ENCODE results near the gene IFT25.
"Not testable (repeated sequence)": the region's sequence is repeated elsewhere in the genome, so short reads cannot be mapped to it uniquely, and the experiment has no call there.

IFT25 gene

GRCh38 chr1:53945433-53946251, at the start of gene IFT25:
Gene IFT25 (minus strand): TSS chr1:53945699. CDS start chr1:53940082, 5,617 bp downstream.
- peak; percentile 90 for DNase-seq

DNA sequence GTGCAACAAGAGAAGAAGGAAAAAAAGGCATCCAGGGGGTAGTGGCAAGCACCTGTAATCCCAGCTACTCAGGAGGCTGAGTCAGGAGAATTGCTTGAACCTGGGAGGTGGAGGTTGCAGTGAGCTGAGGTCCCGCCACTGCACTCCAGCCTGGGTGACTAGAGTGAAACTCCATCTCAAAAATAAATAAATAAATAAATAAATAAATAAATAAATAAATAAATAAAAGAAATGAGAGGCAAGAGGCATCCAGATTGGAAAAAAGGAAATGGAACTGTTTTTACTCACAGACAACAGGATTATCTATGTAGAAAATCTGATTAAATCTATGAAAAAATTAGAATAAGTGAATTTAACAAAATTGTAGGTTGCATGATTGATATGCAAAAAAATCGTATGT, 49.0 kb upstream of the IFT25 start:
- DNase-seq: not testable (repeated sequence)

DNA sequence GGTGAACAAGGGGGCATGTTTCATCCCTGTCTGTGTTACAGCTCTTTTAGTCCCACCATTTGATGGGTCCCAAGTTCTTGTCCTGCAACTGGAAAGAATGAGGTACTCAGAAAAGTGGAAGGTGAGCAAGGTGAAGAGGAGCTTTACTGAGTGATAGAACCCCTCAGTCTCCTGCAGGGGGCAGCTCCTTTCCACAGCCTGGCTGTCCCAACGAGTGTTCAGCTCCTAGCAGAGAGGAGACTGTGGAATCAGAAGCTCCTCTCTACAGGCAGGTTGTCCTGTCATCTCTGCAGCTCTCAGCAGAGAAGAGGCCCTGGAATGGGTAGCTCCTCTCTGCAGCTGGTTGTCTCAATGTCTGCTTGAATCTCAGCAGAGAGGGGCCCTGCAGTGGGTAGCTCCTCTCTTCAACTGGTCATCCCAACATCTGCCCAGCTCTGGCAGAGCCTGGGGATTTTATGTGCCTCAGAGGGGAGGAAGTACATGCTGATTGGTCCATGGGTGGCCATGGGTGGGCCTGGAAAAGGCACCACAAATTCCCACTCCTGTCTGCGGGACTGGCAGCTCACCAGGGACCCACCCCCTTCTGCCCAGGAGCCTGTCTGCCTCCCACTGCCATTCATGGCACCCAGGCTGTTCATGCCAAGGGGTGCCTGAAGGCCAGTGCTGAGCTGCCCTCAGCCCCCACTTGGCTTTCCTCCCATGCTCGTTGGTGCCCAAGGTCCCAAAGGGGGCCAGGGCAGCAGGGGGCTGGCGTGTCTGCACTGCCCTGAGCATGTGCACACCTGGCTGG, 46.8 kb upstream of the IFT25 start:
- no peak for DNase-seq

GRCh38 chr1:53987880-53988279, 42.4 kb upstream of the IFT25 start:
- no peak for DNase-seq

GRCh38 chr1:53986458-53986857, 41.0 kb upstream of the IFT25 start:
- DNase-seq: no peak

- DNase-seq: no peak
These were observed 39.2 kb upstream of the IFT25 start for GRCh38 chr1:53984726-53985125.

DNA sequence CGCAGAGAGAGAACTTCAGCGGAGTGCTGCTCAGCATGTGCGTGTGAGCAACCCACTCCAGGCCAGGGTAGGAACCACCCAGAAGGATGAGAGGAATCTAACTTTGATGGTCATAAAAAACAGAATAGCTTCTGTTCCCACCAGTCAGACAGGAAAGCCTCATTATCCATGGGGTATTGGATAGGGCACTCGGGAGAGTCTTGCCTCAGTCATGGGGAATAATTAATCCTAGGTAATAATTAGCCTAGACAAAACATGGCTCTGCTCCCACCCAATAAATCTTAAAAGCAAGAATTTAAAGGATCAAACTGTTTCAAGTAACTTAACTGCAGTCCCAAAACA, 37.2 kb upstream of the IFT25 start:
- DNase-seq: no peak

GRCh38 chr1:53982034-53982762, 36.7 kb upstream of the IFT25 start:
- no peak for DNase-seq

DNA sequence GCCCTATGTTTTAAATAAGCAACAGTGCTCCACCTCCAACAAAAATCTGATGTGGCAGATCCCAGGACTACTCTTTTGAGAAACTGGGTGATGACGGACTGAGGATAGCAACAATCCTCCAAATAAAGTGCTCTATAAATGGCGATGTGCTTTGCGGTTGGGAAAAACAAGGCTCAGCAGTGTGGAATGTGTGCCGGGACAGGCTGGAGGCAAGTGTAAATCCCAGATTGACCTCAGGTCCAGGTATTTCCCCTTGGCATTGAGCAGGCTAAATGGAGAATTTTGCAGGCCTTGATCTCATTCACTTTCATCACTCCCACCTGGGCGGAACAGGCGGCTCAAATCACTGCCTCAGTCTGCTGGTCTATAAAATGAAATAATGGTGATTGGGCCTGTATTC, 35.7 kb upstream of the IFT25 start:
- no peak for DNase-seq

GRCh38 chr1:53979712-53980450, 34.4 kb upstream of the IFT25 start:
- no peak for DNase-seq

- no peak for DNase-seq
These were observed 30.4 kb upstream of the IFT25 start for GRCh38 chr1:53975861-53976260.

- DNase-seq: no peak
These were observed 26.2 kb upstream of the IFT25 start for GRCh38 chr1:53971718-53972117.

DNA sequence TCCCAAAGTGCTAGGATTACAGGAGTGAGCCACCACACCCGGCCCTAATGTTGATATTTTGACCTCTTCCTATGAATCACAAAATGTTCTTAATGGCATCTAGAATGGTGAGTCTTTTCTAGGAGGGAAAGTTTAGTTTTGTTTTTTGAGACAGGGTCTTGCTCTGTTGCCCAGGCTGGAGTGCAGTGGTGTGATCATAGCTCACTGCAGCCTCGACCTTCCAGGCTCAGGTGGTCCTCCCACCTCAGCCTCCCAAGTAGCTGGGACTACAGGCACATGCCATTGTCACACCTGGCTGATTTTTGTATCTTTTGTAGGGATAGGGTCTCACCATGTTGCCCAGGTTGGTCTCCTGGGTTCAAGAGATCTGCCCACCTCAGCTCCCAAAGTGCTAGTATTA, 23.8 kb upstream of the IFT25 start:
- DNase-seq: not testable (repeated sequence)

DNA sequence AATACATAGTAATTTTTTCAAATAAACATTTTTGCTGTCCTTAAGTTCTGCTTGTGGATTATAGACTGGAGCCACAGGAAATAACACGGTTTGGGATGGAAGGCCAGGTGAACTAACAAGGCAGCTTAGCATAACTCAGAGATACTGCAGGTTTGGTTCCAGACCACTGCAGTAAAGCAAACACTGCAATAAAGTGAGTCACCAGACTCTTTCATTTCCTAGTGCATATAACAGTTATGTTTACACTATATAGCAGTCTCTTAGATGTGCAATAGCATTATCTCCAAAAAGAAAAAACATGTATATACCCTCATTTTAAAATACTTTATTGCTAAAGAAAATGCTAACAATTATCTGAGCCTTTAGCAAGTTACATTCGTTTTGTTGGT, 22.6 kb upstream of the IFT25 start:
- DNase-seq: no peak

GRCh38 chr1:53967409-53968124, 22.1 kb upstream of the IFT25 start:
- DNase-seq: no peak

GRCh38 chr1:53966794-53967193, 21.3 kb upstream of the IFT25 start:
- no peak for DNase-seq

DNA sequence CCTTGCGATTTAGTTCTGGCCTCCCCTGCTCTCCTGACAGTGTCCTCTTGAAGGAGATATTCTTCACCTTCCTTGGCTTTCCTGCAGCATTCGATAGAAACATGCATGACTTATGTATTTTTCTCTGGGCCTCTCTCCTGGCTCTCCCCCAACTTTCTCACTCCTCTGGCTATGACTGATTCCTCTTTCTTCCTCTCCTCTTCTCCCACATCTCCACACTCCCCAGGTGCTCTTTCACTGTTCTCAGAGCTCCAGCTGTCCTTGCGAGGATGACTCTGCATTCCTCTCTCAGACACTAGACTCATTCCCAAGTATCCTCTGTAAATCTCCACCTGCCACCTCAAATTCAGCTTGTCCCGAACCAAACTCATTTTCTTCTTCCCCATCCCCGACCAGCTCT, 18.6 kb upstream of the IFT25 start:
- no peak for DNase-seq

- no peak for DNase-seq
These were observed 18.0 kb upstream of the IFT25 start for GRCh38 chr1:53963460-53963859.

GRCh38 chr1:53962395-53962794, 16.9 kb upstream of the IFT25 start:
- no peak for DNase-seq

DNA sequence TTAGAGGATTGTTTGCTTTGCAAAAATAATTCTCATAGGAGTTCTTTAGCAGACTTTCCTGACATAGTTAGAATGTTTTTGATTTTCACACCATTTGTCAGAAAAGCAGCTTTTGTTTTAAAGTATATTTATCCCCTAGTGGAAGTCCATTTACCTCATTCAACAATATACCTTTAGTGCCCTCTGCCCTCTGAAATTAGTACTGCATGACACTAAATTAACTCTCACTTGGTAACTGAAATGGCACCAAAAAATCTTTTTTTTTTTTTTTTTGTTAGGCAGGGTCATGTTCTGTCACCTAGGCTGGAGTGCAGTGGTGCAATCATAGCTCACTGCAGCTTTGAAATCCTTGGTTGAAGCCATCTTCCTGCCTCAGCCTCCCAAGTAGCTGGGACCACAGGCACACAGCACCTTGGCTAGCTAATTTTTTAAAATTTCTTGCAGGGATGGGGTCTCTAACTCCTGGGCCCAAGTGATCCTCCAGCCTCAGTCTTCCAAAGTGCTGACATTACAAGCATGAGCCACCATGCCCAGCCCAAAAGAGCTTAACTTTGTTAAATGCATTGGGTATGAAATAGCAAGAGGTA, 14.3 kb upstream of the IFT25 start:
- no peak for DNase-seq

DNA sequence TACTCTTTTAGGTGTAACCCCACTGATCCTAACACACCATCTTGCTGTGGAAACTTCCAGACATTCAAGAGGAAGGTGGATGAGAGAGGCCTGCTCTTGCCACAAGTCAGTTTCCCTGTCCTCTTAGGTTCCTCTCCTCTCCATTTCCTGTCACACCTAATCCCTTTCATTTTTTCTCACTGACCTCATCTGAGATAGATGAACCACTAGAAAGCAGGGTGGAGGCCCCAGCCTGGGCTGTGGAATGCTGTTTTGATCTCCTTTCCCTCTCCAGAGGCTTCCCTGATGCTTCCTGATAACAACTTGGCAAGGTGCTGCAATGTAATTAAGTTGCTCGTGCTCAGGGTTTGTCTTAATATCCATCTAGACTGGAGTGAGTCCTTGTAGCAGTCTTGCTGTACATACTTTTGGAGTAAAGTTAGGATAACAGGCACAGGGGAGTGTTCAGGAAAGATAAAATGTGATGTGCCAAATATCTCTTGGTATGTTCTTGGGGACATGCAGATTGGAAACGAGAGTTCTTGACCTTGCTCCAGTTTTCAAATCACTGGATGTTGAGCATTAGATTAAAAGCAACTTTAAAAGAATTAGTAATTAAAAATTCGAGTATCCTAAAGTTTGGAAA, 11.8 kb upstream of the IFT25 start:
- peak; percentile 32 for DNase-seq
